Fibroblast of peridontal ligament (primary cell): Measurements from ENCODE around the gene ULBP1.
"Not testable (repeated sequence)": the region's sequence is repeated elsewhere in the genome, so short reads cannot be mapped to it uniquely, and the experiment has no call there.

ENCODE experiments used
- DNase-seq: peaks from one replicate; pipeline ENCODE4 v3.0.0-alpha.2; 2010; ENCODE audit errors: extremely low read depth

The ULBP1 gene

GRCh38 chr6:149975400-149975799 lies 11.7 kb downstream of the ULBP1 start:
- no peak for DNase-seq

- DNase-seq = no peak
Observed at GRCh38 chr6:149977221-149977620, 13.5 kb downstream of the ULBP1 start.

DNA sequence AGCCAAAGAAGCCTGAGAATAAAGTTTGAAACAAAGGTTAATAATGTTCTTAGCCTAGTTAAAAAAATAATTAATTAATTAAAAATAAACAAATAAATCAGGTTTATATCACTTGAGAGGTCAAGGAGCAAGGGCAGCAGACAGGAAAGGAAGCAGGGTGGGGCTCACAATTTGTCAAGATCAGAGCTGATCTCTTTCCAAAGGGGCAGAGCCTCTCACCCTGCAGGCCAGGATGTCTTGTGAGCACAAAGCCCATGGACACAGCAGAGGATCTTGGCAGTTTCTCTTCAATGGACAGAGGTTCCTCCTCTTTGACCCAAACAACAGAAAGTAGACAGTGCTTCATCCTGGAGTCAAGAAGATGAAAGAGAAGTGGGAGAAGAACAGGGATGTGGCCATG lies 14.9 kb downstream of the ULBP1 start:
- DNase-seq = no peak

DNA sequence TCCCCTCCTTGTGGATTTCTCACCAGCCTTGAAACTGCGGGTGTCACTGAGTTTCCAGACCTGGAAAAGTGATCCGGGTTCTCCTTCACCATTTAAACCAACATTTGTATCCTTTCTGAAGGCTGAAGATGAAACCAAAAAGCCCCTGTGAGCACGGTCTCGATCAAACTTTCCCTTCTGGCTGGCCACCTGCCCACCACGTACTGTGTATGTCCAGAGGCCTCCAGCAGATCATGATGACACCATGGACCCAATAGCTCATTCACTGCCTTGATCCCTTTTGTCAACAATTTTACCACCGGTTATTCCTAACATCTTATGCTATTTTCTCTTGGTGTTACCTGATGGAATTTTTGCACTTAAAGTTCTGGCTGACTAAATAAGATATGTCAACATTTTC lies 15.6 kb downstream of the ULBP1 start:
- DNase-seq = no peak

GRCh38 chr6:149983145-149983544 lies 19.4 kb downstream of the ULBP1 start:
- DNase-seq = no peak

DNA sequence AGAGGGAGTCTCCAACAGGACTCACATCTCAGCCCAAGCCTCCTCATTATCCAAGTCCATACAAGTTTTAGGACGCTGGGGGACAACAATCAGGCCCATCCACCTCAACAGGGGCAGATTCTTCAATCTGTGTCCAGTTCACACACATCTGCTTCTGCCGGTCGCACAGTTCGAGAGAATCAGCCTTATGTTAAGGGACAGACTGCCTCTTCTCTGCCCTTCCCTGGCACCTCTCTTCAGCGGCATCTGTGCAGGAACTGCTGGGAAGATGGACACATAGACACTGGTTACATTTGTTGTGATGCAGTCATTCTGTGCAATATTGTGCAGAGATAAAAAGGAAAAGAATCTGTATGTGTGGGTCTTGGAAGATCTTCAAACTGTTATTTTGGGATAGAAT lies 21.0 kb downstream of the ULBP1 start:
- DNase-seq = no peak

DNA sequence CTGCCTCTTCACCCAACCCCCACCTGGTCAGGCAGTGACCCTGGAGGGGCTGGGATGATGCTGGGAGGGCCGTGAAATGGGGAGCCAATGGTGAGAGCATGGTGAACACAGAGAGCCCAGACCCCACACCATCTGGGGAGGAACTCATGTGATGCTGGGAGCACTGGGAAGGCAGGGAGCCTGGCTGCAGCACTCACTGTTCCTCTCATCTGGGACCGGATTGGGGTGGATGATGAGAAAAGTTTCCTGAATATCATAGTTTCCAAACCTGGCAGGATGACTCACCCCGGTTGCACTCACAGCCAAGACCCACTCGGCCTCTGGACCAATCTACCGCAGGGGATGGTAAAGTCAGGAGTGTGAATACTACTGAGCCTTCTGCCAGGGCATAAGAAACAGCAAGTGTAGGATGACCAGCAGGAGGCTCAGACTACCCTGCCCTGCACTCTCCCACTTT lies 21.8 kb downstream of the ULBP1 start:
- no peak for DNase-seq

GRCh38 chr6:149987602-149988107 lies 23.9 kb downstream of the ULBP1 start:
- no peak for DNase-seq

- DNase-seq = no peak
Observed at GRCh38 chr6:149988550-149989346, 25.0 kb downstream of the ULBP1 start.

- no peak for DNase-seq
Observed at GRCh38 chr6:149990212-149990660, 26.5 kb downstream of the ULBP1 start.

- DNase-seq = no peak
Observed at GRCh38 chr6:149990661-149991471, 27.1 kb downstream of the ULBP1 start.

GRCh38 chr6:149991472-149991795 lies 27.7 kb downstream of the ULBP1 start:
- DNase-seq = not testable (repeated sequence)

- no peak for DNase-seq
Observed at GRCh38 chr6:149991838-149992237, 28.1 kb downstream of the ULBP1 start.

- DNase-seq = no peak
Observed at GRCh38 chr6:149995235-149995750, 31.6 kb downstream of the ULBP1 start.

- DNase-seq = no peak
Observed at GRCh38 chr6:149995971-149996370, 32.2 kb downstream of the ULBP1 start.

GRCh38 chr6:149999636-150000035 lies 35.9 kb downstream of the ULBP1 start:
- no peak for DNase-seq

GRCh38 chr6:150001295-150002008 lies 37.7 kb downstream of the ULBP1 start:
- DNase-seq = no peak

- DNase-seq = no peak
Observed at GRCh38 chr6:150002710-150003109, 39.0 kb downstream of the ULBP1 start.

- not testable (repeated sequence) for DNase-seq
Observed at GRCh38 chr6:150003599-150003998, 39.9 kb downstream of the ULBP1 start.

DNA sequence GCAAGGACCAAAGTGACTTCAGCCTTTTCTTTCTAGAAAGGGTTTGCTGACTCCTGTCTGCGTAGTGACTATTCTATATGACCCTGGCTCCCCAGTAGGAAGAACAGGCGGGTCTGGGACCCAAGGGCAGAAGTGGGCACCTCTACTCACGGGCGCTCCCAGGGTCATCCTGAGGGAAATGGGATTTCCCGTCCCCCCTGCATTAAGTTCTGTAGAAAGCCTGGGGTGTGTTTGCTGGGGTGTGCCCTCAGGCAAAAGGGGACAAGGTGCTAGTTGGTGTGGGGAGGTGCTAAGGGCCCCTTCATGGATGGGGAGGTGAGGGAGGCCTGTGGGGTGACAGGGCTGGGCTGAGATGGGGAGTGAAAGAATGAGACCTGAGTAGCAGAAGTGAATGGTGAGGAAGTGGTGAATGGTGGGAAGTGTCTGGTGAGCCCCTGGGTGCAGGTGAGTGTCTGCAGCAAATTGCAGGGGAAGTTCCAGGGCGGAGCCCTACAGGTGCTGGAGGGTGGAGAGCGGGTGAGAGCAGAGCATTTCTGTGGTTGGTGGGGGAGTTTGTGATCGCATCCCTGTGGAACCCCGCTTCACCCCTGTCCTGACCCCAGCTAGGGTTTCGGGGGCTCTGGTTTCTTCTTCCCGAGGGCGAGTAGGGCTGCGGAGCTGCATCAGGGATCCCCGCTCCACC lies 40.5 kb downstream of the ULBP1 start:
- DNase-seq = no peak
